HK-2 (cell line): ENCODE measurements around the gene TESK2.
"Not testable (repeated sequence)": the region's sequence is repeated elsewhere in the genome, so short reads cannot be mapped to it uniquely, and the experiment has no call there.

ENCODE experiments used
- DNase-seq: peaks from one replicate; pipeline ENCODE4 v3.0.0-alpha.2; 2018; ENCODE audit not compliant: unreplicated experiment

Gene TESK2

GRCh38 chr1:45510036-45510971 is 19.3 kb upstream of the TESK2 start:
- no peak for DNase-seq

DNA sequence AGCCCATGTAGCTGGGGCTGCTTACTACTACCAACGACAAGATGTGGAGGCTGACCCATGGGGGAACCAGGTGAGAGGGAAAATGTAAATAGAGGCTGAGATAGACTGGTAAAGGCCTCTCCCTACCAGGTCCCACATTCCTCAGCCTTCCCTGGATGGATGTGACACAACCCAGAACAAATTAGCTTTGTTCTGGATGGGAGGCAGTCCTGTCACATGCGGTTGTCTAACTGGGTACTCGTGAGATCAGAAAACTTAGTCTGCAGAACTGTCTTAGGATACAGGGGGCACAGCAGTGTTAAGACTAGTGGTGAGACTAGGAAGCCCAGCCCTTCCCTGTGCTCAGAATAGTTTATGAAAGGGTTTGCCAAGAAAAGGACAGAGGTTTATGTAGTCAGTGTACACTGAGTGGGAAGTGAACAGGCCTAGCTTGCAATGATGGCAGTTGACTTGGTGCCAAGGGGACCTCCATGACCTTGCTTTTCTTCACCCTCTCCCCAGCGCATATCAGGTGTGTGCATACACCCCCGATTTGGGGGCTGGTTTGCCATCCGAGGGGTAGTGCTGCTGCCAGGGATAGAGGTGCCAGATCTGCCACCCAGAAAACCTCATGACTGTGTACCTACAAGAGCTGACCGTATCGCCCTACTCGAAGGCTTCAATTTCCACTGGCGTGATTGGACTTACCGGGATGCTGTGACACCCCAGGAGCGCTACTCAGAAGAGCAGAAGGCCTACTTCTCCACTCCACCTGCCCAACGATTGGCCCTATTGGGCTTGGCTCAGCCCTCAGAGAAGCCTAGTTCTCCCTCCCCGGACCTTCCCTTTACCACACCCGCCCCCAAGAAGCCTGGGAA is 17.6 kb upstream of the TESK2 start:
- no peak for DNase-seq

DNA sequence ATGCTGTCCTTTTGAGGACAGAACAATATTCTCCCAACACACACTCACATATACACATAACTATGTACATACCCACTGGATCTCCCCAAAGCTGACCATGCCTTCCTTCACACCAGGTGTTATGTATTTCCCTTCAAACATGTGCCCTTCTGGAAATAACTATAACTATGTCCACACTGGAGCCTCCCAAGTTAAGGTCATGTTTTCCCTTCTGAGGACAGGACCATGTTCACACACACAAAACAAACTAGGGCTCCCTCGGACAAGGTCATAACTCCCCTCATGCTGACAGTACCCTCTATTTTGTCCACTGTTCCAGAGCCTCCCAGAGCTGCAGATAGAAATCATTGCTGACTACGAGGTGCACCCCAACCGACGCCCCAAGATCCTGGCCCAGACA is 16.9 kb upstream of the TESK2 start:
- DNase-seq = no peak

DNA sequence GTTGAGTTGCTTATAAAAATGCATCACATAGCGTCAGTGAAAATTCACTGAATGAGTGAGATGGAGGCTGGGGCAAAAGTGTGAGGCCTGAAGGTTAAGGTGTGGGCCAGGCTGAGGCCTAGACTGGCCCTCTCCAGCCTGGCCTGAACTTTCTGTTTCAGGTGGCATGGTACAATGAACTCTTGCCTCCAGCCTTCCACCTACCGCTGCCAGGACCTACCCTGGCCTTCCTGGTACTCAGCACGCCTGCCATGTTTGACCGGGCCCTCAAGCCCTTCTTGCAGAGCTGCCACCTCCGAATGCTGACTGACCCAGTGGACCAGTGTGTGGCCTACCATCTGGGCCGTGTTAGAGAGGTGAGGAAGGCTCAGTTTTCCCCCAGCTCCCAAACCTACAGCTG is 16.2 kb upstream of the TESK2 start:
- no peak for DNase-seq

DNA sequence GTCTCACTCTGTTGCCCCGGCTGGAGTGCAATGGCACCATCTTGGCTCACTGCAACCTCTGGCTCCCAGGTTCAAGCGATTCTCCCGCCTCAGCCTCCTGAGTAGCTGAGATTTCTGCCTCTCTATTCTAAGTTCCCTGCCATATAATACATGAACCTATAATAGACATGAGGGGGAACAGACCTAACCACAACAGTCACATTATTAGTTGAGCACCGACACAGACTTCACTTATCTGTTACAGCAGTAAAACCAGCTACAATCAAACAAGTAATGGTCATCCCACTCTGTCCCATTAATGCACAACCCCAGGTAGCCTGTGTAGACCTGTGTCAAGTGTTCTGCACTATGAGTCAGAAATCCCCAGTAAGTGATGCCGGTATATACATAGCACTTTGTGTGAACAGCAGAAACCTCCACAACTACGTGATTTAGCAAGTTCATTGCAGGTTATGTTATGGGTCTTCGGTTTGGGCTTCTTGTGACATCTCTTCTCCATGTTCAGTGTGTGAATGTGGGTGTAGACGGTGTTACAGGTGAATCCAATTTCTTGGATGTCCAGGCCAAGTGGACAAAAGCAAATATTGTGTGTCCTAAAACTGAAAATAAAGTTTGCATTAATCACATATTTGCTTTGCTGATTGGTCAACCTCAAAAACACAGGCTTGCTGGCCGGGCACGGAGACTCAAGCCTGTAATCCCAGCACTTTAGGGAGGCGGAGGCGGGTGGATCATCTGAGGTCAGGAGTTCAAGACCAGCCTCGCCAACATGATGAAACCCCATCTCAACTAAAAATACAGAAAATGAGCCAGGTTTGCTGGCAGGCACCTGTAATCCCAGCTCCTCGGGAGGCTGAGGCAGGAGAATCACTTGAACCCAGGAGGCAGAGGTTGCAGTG is 12.7 kb upstream of the TESK2 start:
- DNase-seq = no peak

GRCh38 chr1:45501505-45501859 is 10.5 kb upstream of the TESK2 start:
- DNase-seq = no peak

GRCh38 chr1:45499415-45499769 is 8.4 kb upstream of the TESK2 start:
- no peak for DNase-seq

DNA sequence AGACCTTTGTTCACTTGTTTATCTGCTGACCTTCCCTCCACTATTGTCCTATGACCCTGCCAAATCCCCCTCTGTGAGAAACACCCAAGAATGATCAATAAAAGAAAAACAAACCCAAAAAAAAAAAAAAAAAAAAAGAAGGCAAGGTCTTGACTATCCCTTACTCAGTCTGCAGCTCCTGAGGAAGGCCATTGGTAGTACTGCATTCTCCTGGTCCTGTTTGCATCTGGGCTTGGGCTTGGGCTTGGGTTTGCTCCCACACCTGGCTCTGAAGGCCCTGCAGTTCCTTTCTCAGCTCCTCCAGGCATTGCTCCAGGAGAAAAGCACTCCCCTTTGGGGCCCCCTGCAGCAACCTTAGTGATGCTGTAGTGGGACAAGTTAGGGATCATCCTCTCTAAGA is 7.3 kb upstream of the TESK2 start:
- DNase-seq = no peak

DNA sequence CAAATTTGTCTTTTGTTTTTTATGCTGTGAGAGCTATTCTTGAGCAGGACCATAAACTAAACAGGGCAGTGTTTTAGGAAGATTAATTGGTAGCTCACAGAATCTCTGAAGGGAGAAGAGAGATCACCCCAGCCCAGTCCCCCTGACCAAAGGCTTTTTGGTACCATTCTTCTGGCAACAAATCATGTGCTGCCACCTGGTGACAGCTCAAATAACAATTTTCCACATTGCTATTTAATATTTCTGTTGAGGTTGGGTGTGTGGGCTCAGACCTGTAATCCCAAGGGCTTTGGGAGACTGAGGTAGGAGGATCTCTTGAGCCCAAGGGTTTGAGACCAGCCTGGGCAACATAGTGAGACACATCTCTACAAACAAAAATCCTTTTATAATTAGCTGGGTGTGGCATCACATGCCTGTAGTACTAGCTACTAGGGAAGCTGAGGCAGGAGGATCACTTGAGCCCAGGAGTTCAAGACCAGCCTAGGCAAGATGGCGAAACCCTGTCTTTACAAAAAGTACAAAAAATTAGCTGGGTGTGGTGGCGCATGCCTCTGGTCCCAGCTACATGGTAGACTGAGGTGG is 2.2 kb upstream of the TESK2 start:
- DNase-seq = no peak

DNA sequence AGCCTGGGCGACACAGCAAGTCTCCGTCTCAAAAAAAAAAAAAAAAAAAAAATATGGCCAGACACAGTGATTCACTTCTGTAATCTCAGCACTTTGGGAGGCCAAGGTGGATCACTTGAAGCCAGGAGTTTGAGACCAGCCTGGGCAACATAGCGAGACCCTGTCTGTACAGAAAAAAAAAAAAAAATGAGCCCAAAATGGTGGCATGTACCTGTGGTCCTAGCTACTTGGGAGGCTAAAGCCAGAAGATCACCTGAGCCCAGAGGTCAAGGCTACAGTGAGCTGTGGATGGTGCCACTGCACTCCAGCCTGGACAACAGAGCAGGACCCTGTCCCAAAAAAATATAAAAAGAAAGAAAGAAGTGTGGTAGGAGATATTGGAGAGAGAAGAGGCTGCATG is 1.7 kb upstream of the TESK2 start:
- DNase-seq = no peak

DNA sequence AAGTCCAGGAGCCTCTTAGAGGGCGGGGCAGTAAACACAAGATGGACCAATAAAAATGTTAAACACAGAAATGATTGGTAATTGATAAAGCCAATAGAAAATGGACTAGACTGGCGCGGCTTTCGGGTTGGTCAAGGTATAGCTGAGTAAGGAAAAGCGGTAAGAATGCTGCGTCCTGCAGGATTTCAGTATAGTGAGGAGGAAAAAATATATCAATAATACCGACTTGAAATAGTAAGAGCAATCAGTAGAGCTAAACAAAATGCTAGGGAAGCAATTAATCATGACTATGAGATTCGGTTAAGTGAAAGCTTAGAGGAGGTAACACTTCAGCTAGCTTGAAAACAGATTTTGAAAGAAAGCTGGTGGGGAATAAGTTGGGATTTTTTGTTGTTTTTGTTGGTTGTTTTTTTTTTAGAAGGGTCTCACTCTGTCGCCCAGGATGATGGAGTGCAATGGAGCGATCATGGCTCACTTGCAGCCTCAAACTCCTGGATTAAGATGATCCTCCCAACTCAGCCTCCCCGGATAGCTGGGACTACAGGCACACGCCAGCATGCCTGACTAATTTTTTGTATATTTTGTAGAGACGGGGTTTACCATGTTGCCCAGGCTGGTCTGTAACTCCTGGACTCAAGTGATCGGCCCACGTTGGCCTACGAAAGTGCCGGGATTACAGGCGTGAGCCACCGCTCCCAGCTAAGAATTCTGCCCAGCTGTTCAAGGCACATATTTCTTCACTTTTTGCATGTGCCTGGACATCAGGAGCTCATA is 711 bp upstream of the TESK2 start:
- no peak for DNase-seq

DNA sequence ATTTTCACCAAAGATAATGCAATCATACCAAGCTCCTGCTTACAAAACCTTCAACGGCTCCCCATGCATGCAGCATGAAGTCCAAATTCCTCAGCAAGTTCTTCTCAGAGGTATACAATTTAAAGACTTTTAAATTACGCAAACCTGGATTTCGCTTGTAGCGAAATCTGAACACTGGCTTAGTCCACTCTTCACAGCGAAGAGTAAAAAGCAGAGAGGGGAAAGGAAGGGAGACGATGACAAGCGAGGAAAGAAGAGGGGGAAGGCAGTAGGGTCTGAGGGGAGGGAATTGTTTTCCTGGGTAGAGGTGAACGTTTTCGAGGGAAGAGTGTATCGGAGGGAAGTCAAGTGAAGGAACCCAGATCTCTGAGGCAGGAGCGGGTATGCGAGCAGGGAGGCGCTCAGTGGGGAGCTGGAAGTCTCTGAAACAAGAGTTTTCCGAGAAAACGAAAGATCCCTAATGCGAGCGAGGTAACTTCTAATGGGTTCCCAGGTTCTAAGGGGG is 790 bp downstream of the TESK2 start:
- no peak for DNase-seq

- DNase-seq = not testable (repeated sequence)
These were observed 1.6 kb downstream of the TESK2 start for GRCh38 chr1:45489379-45489778.

DNA sequence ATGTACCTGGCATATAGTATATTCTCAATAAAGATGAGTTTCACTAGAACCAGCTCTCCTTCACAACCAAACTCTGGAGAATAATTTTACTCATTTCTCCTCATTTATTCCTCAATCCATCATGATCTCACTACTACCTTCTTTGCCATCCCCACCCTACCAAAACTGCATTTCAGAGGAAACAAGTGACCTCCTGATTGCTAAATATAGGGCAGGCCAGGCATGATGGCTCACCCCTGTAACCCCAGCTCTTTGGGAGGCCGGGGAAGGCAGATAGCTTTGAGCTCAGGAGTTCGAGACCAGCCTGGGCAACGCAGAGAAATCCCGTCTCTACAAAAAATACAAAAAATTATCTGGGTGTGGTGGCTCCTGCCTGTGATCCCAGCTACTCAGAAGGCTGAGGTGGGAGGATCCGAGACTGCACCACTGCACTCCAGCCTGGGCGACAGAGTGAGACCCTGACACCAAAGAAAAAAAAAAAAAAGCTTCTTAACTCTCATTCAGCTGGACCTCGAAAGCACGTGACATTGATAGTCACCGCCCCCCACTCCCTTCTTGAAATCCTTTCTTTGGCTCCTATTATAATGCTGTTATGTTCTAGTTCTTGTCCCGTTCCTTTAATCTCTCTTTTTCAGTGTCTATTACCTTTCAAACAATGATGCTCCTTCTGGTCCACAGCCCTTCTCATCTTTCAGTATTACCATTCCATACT is 2.1 kb downstream of the TESK2 start:
- DNase-seq = no peak

- DNase-seq = no peak
These were observed 5.0 kb downstream of the TESK2 start for GRCh38 chr1:45485949-45486348.

DNA sequence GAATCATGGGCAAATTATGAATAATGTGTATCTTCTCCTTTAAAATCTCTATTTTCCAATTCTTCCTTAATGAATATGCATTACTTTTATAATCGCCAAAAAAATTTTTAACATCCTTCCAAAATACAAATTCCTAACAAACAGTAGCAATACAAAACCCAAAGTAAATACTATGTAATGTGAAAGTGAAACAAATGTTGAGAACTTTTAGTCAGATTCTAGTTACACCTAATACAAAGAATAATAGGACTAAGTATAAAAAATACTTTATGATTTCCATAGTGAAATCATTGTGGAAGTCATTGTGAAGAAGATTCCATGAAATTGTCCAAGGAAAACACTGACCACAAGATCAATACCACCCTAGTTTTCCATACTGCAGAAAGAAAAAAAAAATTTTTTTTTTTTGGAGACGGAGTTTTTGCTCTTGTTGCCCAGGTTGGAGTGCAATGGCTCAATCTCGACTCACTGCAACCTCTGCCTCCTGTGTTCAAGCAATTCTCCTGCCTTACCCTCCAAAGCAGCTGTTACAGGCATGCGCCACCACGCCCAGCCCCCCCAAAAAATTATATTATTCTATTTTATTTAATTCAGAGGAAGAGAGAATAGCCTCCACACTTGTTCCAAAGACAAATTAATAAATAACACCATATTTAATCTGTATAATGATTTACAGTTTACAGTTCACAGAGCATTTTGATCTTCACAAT is 11.8 kb downstream of the TESK2 start:
- no peak for DNase-seq

DNA sequence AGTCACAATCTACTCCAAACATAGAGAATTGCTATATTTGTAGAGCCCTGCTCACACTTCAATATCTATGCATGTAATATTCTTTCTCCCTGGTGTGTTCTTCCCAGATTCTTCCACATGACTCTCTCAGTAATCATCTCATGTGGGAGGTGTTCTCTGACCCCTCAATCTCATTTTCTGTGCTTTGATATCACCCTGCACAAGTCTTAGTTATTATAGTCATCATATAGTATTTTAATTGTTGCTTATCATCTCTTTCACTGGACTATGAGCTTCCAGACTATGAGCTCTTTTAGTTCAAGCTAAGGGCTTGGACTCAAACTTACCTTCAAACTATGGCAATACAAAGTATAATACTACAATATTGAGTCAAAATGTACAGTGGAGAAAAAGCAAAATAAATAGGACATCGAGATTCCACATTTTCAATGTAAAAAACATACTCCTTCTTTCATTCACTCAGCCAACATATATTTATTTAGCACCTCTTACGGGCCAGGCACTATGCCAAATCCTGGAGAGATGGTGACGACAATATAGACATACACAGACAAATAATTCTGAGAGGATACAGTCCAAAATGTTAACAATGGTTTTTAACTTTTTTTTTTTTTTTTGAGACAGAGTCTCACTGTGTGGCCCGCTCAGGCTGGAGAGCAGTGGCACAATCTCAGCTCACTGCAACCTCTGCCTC is 12.7 kb downstream of the TESK2 start:
- DNase-seq = no peak

DNA sequence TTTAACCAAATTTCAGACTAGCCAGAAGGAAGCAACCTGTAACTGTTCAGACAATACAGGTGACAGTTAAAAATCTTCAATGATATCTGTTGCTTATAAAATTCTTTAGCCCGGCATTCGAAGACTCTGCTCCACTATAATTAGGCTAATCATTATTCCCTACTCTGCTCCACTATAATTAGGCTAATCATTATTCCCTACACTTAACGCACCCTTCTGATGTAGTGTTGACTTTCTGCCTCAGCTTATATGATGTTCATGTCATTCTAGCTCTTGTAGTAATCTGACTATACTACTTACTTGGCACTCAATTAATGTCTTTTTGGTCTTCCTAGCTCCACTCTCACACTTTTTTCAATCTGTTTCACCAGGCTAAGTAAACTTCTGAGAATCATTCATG is 13.3 kb downstream of the TESK2 start:
- DNase-seq = no peak

DNA sequence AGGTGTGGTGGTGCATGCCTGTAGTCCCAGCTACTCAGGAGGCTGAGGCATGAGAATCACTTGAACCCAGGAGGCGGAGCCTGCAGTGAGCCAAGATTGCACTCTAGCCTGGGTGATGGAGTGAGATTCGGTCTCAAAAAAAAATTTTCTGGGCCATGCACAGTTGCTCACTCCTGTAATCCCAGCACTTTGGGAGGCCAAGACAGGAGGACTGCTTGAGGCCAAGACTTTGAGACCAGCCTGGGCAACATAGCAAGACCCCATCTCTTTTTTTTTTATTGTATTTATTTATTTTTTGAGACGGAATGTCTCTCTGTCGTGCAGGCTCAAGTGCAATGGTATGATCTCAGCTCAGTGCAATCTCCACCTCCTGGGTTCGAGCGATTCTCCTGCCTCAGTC is 16.8 kb downstream of the TESK2 start:
- DNase-seq = not testable (repeated sequence)
